Activated T-helper 2 cell treated with anti-CD3 and anti-CD28 coated beads, Interferon-gamma antibody, Interleukin-2, Interleukin-4, amounts not matched to agents 10 μg/mL and 5 μg/mL and 100 μg/mL, durations not matched to agents 14 hours and 24 hours and 36 hours (primary cell): ENCODE data around the gene CEP120. TPM values are rescaled to one million over a fixed set of nuclear protein-coding genes. Genes with fewer than 3 reads are reported as not detected.
"Not testable (repeated sequence)": the region's sequence is repeated elsewhere in the genome, so short reads cannot be mapped to it uniquely, and the experiment has no call there.

Experiments used
- DNase-seq: peaks from one replicate; pipeline ENCODE4 v3.0.0; 2021; ENCODE audit warnings: low spot score
- H3K27ac Mint-ChIP-seq: one replicate; pipeline ENCODE4 v1.8.0; 2021; ENCODE audit warnings: mixed read lengths
- H3K27me3 Mint-ChIP-seq: one replicate; pipeline ENCODE4 v1.8.0; 2021; ENCODE audit warnings: low read depth, mixed read lengths
- H3K36me3 Mint-ChIP-seq: one replicate; pipeline ENCODE4 v1.8.0; 2021; ENCODE audit warnings: low read depth, mixed read lengths
- H3K4me1 Mint-ChIP-seq: one replicate; pipeline ENCODE4 v1.8.0; 2021; ENCODE audit warnings: low read depth, mixed read lengths
- H3K4me3 Mint-ChIP-seq: one replicate; pipeline ENCODE4 v1.8.0; 2021; ENCODE audit warnings: low read depth, mild to moderate bottlenecking, moderate library complexity, mixed read lengths
- H3K9me3 Mint-ChIP-seq: one replicate; pipeline ENCODE4 v1.8.0; 2021; ENCODE audit warnings: mixed read lengths
- intact Hi-C: fragments of 100-400 bp; cut with micrococcal nuclease; formaldehyde crosslinking; loops from one replicate; pipeline ENCODE4 v1.15.1; 2023
- total RNA-seq: library from RNA; stranded (reverse); gene quantifications from 2 replicates; pipeline ENCODE4 v1.2.3, GENCODE V29; 2022

CEP120 gene
- total RNA-seq, 1 donor from 2014 or later = 25.3 TPM

DNA sequence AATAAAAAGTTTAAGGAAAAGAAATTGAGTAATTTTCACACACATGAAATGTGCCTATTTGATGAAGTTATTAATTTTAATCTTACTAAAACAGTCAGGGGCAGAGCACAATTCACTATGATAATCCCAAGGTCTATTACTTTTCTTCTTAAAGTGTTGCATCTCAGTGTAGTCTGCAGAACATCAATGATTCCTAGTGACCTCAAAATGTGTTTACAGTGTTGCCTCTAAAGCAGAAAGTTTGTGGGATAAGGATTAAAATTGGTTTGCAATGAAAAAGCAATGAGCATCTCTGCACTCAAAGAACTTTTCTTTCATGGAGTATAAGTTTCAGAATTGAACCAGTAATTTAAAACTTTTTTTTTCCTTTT is 63.0 kb downstream of the CEP120 start:
- Mint-ChIP-seq H3K36me3 (peaks cover 53% of the 10 kb centered on the region), H3K27ac (no peak overlapping the region), H3K4me3 (no peak overlapping the region), H3K4me1 (no peaks in the 10 kb centered on the region), H3K9me3 (peaks cover 12% of the 10 kb centered on the region), H3K27me3 (no peaks in the 10 kb centered on the region)
- DNase-seq = no peak
- intact Hi-C loops = no loop called here

DNA sequence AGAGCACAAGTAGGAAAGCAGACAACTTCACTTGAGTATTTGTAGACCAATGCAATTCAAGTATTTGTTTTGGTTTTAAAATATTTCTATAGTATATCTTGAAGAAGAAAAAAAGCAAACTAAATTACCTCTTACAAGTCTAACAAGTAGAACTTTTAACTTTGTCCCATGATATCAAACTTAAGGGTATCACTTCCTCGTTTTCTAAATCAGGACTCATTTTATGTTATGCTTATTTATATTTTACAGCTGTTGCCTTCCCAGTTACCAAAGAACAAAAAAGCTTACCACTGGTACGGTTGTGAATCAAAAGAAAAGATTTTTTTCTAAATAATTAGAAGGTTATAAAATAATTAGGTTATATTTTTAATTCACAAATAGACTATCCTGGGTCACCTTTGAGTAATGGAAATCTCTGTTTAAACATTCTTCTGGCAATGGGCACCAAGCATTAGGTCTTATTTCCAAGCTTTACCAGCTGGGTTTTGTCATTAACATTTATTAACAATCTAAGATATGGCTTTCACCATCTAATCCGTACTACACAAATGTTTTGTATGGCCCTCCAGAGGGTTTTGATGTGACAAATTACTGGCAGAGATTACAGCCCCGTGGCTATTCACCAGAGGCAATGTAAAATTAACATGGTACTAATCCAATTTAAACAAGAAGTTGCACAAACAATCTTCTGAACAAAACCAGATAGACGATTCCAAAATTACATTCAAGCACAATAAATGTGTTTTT is 63.6 kb downstream of the CEP120 start:
- intact Hi-C loops = no loop called here

DNA sequence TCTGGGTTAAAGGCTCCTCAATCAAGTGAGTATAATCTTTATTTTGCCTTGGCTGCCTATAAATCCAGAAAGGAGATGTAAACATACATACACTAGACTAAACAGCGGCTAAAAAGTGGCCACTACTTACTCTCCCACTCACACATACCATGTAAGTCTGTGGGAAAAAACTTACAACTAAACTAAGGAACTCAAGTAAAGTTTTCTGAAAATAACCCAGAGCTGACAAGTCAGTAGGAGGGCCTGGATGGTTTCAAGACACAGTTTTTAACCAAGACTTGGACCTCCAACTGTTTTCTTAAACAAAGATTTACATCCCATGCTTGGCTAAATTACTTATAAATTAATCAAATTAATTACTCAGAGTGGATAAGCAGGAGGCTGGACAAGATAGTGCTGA is 64.5 kb downstream of the CEP120 start:
- intact Hi-C loops = no loop called here
- H3K36me3 Mint-ChIP-seq = peaks cover 54% of the 10 kb centered on the region

More for the DNA sequence above, 63.6 kb downstream of the CEP120 start:
- DNase-seq = no peak
- H3K4me1 Mint-ChIP-seq = no peaks in the 10 kb centered on the region
- H3K36me3 Mint-ChIP-seq = peaks cover 54% of the 10 kb centered on the region
- H3K27ac Mint-ChIP-seq = no peak overlapping the region
- H3K4me3 Mint-ChIP-seq = no peak overlapping the region
- peaks cover 12% of the 10 kb centered on the region for H3K9me3 Mint-ChIP-seq
- no peaks in the 10 kb centered on the region for H3K27me3 Mint-ChIP-seq

GRCh38 chr5:123358304-123358703 is 64.9 kb downstream of the CEP120 start:
- no peak overlapping the region for H3K27ac Mint-ChIP-seq
- H3K4me3 Mint-ChIP-seq = no peak overlapping the region
- no peaks in the 10 kb centered on the region for H3K27me3 Mint-ChIP-seq
- no peaks in the 10 kb centered on the region for H3K4me1 Mint-ChIP-seq
- peaks cover 18% of the 10 kb centered on the region for H3K9me3 Mint-ChIP-seq
- H3K36me3 Mint-ChIP-seq = peaks cover 54% of the 10 kb centered on the region
- intact Hi-C loops = no loop called here
- DNase-seq = no peak

More for the DNA sequence above, 64.5 kb downstream of the CEP120 start:
- DNase-seq = no peak
- H3K27me3 Mint-ChIP-seq = no peaks in the 10 kb centered on the region
- no peak overlapping the region for H3K27ac Mint-ChIP-seq
- peaks cover 13% of the 10 kb centered on the region for H3K9me3 Mint-ChIP-seq
- no peak overlapping the region for H3K4me3 Mint-ChIP-seq
- no peaks in the 10 kb centered on the region for H3K4me1 Mint-ChIP-seq

DNA sequence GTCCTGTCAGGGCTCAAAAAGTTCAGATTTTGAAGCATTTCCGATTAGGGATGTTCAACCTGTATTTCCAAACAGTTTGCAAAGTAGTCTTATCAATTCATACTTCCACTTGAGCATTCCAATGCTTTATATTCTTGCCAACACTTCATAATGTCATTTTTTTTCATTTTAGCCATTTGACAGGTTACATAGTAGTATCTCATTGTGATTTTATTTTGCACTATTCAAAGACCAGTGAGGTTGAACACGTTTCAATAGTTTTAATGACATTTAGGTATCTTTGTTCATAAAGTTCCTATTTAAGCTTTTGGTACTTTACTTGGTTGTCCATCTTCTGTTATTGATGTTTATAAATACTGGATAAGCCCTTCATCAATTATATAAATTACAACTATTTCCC is 71.4 kb downstream of the CEP120 start:
- no peak for DNase-seq
- Mint-ChIP-seq H3K4me1 (no peaks in the 10 kb centered on the region), H3K36me3 (peaks cover 19% of the 10 kb centered on the region), H3K4me3 (no peak overlapping the region), H3K27me3 (no peaks in the 10 kb centered on the region), H3K27ac (no peak overlapping the region), H3K9me3 (peaks cover 10% of the 10 kb centered on the region)
- intact Hi-C loops = no loop called here

GRCh38 chr5:123351240-123351639 is 72.0 kb downstream of the CEP120 start:
- H3K27me3 Mint-ChIP-seq = no peaks in the 10 kb centered on the region

GRCh38 chr5:123350742-123351141 is 72.5 kb downstream of the CEP120 start:
- no peaks in the 10 kb centered on the region for H3K27me3 Mint-ChIP-seq
- intact Hi-C loops = no loop called here
- peaks cover 18% of the 10 kb centered on the region for H3K36me3 Mint-ChIP-seq
- no peak overlapping the region for H3K27ac Mint-ChIP-seq
- H3K4me3 Mint-ChIP-seq = no peak overlapping the region
- no peaks in the 10 kb centered on the region for H3K4me1 Mint-ChIP-seq
- peaks cover 5% of the 10 kb centered on the region for H3K9me3 Mint-ChIP-seq
- DNase-seq = no peak

More at GRCh38 chr5:123351240-123351639, 72.0 kb downstream of the CEP120 start:
- Mint-ChIP-seq H3K9me3 (peaks cover 5% of the 10 kb centered on the region), H3K36me3 (peaks cover 17% of the 10 kb centered on the region), H3K4me1 (no peaks in the 10 kb centered on the region), H3K27ac (no peak overlapping the region), H3K4me3 (no peak overlapping the region)
- intact Hi-C loops = no loop called here
- DNase-seq = no peak

GRCh38 chr5:123344816-123345426 is 78.3 kb downstream of the CEP120 start:
- no peak overlapping the region for H3K4me3 Mint-ChIP-seq
- DNase-seq = no peak
- intact Hi-C loops = no loop called here
- H3K36me3 Mint-ChIP-seq = peaks cover 13% of the 10 kb centered on the region
- H3K9me3 Mint-ChIP-seq = no peaks in the 10 kb centered on the region
- no peaks in the 10 kb centered on the region for H3K27me3 Mint-ChIP-seq
- H3K27ac Mint-ChIP-seq = no peak overlapping the region
- H3K4me1 Mint-ChIP-seq = no peaks in the 10 kb centered on the region

- Mint-ChIP-seq H3K27ac (no peak overlapping the region), H3K4me1 (no peaks in the 10 kb centered on the region), H3K27me3 (peaks cover 6% of the 10 kb centered on the region), H3K4me3 (no peak overlapping the region), H3K9me3 (no peaks in the 10 kb centered on the region), H3K36me3 (peaks cover 1% of the 10 kb centered on the region)
- no peak for DNase-seq
- intact Hi-C loops = no loop called here
Measured at GRCh38 chr5:123340928-123341327, 82.3 kb downstream of the CEP120 start.

DNA sequence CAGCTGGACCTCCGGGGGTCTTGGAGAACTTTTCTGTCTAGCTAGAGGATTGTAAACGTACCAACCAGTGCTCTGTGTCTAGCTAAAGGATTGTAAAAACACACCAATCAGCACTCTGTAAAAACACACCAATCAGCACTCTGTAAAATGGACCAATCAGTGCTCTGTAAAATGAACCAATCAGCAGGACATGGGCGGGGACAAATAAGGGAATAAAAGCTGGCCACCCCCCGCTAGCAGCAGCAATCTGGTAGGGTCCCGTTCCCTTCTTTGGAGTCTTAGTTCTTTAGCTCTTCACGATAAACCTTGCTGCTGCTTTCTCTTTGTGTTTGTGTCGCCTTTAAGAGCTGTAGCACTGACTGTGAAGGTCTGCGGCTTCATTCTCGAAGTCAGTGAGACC is 114.8 kb downstream of the CEP120 start:
- intact Hi-C loops, DNase-seq, H3K4me1 Mint-ChIP-seq, H3K4me3 Mint-ChIP-seq, H3K27me3 Mint-ChIP-seq, H3K9me3 Mint-ChIP-seq, H3K27ac Mint-ChIP-seq, H3K36me3 Mint-ChIP-seq: not testable (repeated sequence)

DNA sequence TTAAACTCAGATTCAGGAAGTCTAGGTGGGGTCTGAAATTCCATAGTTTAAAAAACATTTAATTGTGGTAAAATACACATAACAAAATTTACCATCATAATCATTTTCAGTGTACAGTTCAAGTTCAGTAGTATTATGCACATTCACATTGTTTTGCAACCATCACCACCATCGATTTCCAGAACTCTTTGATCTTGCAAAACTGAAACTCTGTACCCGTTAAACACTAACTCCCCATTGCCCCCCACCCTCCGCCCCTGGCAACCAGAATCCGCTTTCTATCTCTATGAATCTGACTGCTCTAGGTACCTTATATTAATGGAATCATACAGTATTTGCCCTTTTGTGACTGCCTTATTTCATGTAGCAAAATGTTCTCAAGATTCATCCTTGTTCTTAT is 117.5 kb downstream of the CEP120 start:
- no peaks in the 10 kb centered on the region for H3K9me3 Mint-ChIP-seq
- no peak for DNase-seq
- H3K36me3 Mint-ChIP-seq = no peaks in the 10 kb centered on the region
- intact Hi-C loops = no loop called here
- H3K27me3 Mint-ChIP-seq = peaks cover 5% of the 10 kb centered on the region
- no peak overlapping the region for H3K4me3 Mint-ChIP-seq
- H3K4me1 Mint-ChIP-seq = no peaks in the 10 kb centered on the region
- no peak overlapping the region for H3K27ac Mint-ChIP-seq

GRCh38 chr5:123304777-123305316 is 118.4 kb downstream of the CEP120 start:
- peaks cover 7% of the 10 kb centered on the region for H3K27me3 Mint-ChIP-seq
- no peaks in the 10 kb centered on the region for H3K9me3 Mint-ChIP-seq
- H3K27ac Mint-ChIP-seq = no peak overlapping the region
- intact Hi-C loops = no loop called here
- no peak overlapping the region for H3K4me3 Mint-ChIP-seq
- H3K4me1 Mint-ChIP-seq = no peaks in the 10 kb centered on the region
- H3K36me3 Mint-ChIP-seq = no peaks in the 10 kb centered on the region
- DNase-seq = no peak

- intact Hi-C loops = no loop called here
- DNase-seq = no peak
- Mint-ChIP-seq H3K27ac (no peak overlapping the region), H3K4me3 (no peak overlapping the region), H3K9me3 (no peaks in the 10 kb centered on the region), H3K36me3 (no peaks in the 10 kb centered on the region), H3K4me1 (no peaks in the 10 kb centered on the region), H3K27me3 (peaks cover 10% of the 10 kb centered on the region)
Measured at GRCh38 chr5:123303802-123304201, 119.4 kb downstream of the CEP120 start.
